ENCODE measurements around the gene OLFML2A.

OLFML2A gene

GRCh38 chr9:124779368-124780059 lies 2.6 kb downstream of the OLFML2A start:
- peak; percentile 95 for DNase-seq

GRCh38 chr9:124780060-124780756 lies 3.3 kb downstream of the OLFML2A start:
- peak; percentile 44 for DNase-seq

- no peak for DNase-seq
Measured at GRCh38 chr9:124780757-124781151, 3.8 kb downstream of the OLFML2A start.

GRCh38 chr9:124781967-124782660 lies 5.2 kb downstream of the OLFML2A start:
- DNase-seq = no peak

- DNase-seq = no peak
Measured at GRCh38 chr9:124782661-124783574, 6.0 kb downstream of the OLFML2A start.

GRCh38 chr9:124783830-124784229 lies 6.9 kb downstream of the OLFML2A start:
- no peak for DNase-seq

GRCh38 chr9:124784509-124784908 lies 7.6 kb downstream of the OLFML2A start:
- peak; percentile 55 for DNase-seq

GRCh38 chr9:124786881-124787573 lies 10.1 kb downstream of the OLFML2A start:
- DNase-seq = no peak

GRCh38 chr9:124788542-124789217 lies 11.7 kb downstream of the OLFML2A start:
- no peak for DNase-seq

- no peak for DNase-seq
Measured at GRCh38 chr9:124789531-124789930, 12.6 kb downstream of the OLFML2A start.

GRCh38 chr9:124790301-124790700 lies 13.4 kb downstream of the OLFML2A start:
- DNase-seq = no peak

- no peak for DNase-seq
Measured at GRCh38 chr9:124790801-124791505, 14.0 kb downstream of the OLFML2A start.

- DNase-seq = no peak
Measured at GRCh38 chr9:124792257-124793014, 15.5 kb downstream of the OLFML2A start.

- peak; percentile 27 for DNase-seq
Measured at GRCh38 chr9:124793015-124793541, 16.1 kb downstream of the OLFML2A start.

- no peak for DNase-seq
Measured at GRCh38 chr9:124794902-124795491, 18.1 kb downstream of the OLFML2A start.

- peak; percentile 68 for DNase-seq
Measured at GRCh38 chr9:124795881-124796431, 19.0 kb downstream of the OLFML2A start.

- no peak for DNase-seq
Measured at GRCh38 chr9:124797343-124798103, 20.6 kb downstream of the OLFML2A start.

GRCh38 chr9:124799274-124800006 lies 22.5 kb downstream of the OLFML2A start:
- DNase-seq = no peak
